SK-N-SH treated with all-trans-retinoic acid at 6 μM for 48 hours (cell line): ENCODE measurements around the gene TSKU.

Experiments
- ATAC-seq: fragments of 200-7000 bp; cut with Tn5 transposase; 3 replicates; pipeline ENCODE4 v1.9.1; 2020; ENCODE audit warnings: mild to moderate bottlenecking, moderate library complexity
- BACH2 ChIP-seq: fragments of 250-450 bp; sonication (Bioruptor Pico); IDR thresholded peaks from 2 replicates; pipeline ENCODE4 v1.9.0; 2021; ENCODE audit warnings: mild to moderate bottlenecking, borderline replicate concordance
- CREB5 ChIP-seq: fragments of 250-450 bp; sonication (Bioruptor Pico); IDR thresholded peaks from 2 replicates; pipeline ENCODE4 v1.5.1; 2020; ENCODE audit warnings: low read depth, mild to moderate bottlenecking, moderate library complexity
- CSDC2 ChIP-seq: fragments of 250-450 bp; sonication (Bioruptor Pico); IDR thresholded peaks from 2 replicates; pipeline ENCODE4 v1.5.0; 2020; ENCODE audit warnings: mild to moderate bottlenecking, moderate library complexity
- ESRRG ChIP-seq: fragments of 250-450 bp; sonication (Bioruptor Pico); IDR thresholded peaks from 2 replicates; pipeline ENCODE4 v1.6.1; 2021; ENCODE audit warnings: mild to moderate bottlenecking
- GLIS3 ChIP-seq: fragments of 250-450 bp; sonication (Bioruptor Pico); IDR thresholded peaks from 2 replicates; pipeline ENCODE4 v1.5.0; 2020; ENCODE audit warnings: mild to moderate bottlenecking, moderate library complexity
- ISL1 ChIP-seq: fragments of 250-450 bp; sonication (Bioruptor Pico); IDR thresholded peaks from 2 replicates; pipeline ENCODE4 v2.1.2; 2022; ENCODE audit warnings: mild to moderate bottlenecking, moderate library complexity
- OSR1 ChIP-seq: fragments of 250-450 bp; sonication (Bioruptor Pico); IDR thresholded peaks from 2 replicates; pipeline ENCODE4 v1.8.0; 2022; ENCODE audit warnings: moderate library complexity, mild to moderate bottlenecking, inconsistent platforms
- PATZ1 ChIP-seq: fragments of 250-450 bp; sonication (Bioruptor Pico); IDR thresholded peaks from 2 replicates; pipeline ENCODE4 v1.8.0; 2020; ENCODE audit warnings: mild to moderate bottlenecking, moderate library complexity, borderline replicate concordance
- POU6F1 ChIP-seq: fragments of 250-450 bp; sonication (Bioruptor Pico); IDR thresholded peaks from 2 replicates; pipeline ENCODE4 v1.8.0; 2021; ENCODE audit warnings: low read depth, mild to moderate bottlenecking, moderate library complexity, borderline replicate concordance
- PPARA ChIP-seq: fragments of 250-450 bp; sonication (Bioruptor Pico); IDR thresholded peaks from 2 replicates; pipeline ENCODE4 v1.5.0; 2020; ENCODE audit warnings: mild to moderate bottlenecking, borderline replicate concordance
- RARB ChIP-seq: fragments of 250-450 bp; sonication (Bioruptor Pico); IDR thresholded peaks from 2 replicates; pipeline ENCODE4 v1.8.0; 2021; ENCODE audit warnings: mild to moderate bottlenecking, moderate library complexity
- SNAI2 ChIP-seq: fragments of 250-450 bp; sonication (Bioruptor Pico); IDR thresholded peaks from 2 replicates; pipeline ENCODE4 v1.5.0; 2020; ENCODE audit warnings: mild to moderate bottlenecking, moderate library complexity
- TCF4 ChIP-seq: fragments of 250-450 bp; sonication (Bioruptor Pico); IDR thresholded peaks from 2 replicates; pipeline ENCODE4 v1.8.0; 2021; ENCODE audit warnings: mild to moderate bottlenecking, moderate library complexity, borderline replicate concordance
- TSHZ2 ChIP-seq: fragments of 250-450 bp; sonication (Bioruptor Pico); IDR thresholded peaks from 2 replicates; pipeline ENCODE4 v1.5.0; 2020; ENCODE audit warnings: mild to moderate bottlenecking, moderate library complexity
- ZC3H10 ChIP-seq: fragments of 250-450 bp; sonication (Bioruptor Pico); IDR thresholded peaks from 2 replicates; pipeline ENCODE4 v1.5.1; 2021; ENCODE audit warnings: mild to moderate bottlenecking, moderate library complexity
- ZFP3 ChIP-seq: fragments of 250-450 bp; sonication (Bioruptor Pico); IDR thresholded peaks from 2 replicates; pipeline ENCODE4 v1.5.0; 2020; ENCODE audit warnings: mild to moderate bottlenecking, moderate library complexity
- ZNF565 ChIP-seq: fragments of 450-650 bp; formaldehyde crosslinking; conservative IDR thresholded peaks from 2 replicates; pipeline ENCODE4 v1.5.0; 2020; ENCODE audit warnings: low read depth, mild to moderate bottlenecking, moderate library complexity
- ZNF70 ChIP-seq: fragments of 450-650 bp; formaldehyde crosslinking; IDR thresholded peaks from 2 replicates; pipeline ENCODE4 v1.5.0; 2020; ENCODE audit warnings: mild to moderate bottlenecking, moderate library complexity
- ZNF8 ChIP-seq: fragments of 450-650 bp; formaldehyde crosslinking; IDR thresholded peaks from 2 replicates; pipeline ENCODE4 v1.5.0; 2020; ENCODE audit warnings: mild to moderate bottlenecking, moderate library complexity

The TSKU gene

GRCh38 chr11:76803023-76803422 is 19.9 kb downstream of the TSKU start:
- TF ChIP-seq ZNF565 (CRISPR knock-in tag) (no peak), ESRRG (CRISPR knock-in tag) (no peak), PPARA (no peak), POU6F1 (CRISPR knock-in tag) (no peak), CSDC2 (CRISPR knock-in tag) (no peak), ZFP3 (CRISPR knock-in tag) (no peak), CREB5 (CRISPR knock-in tag) (no peak), TCF4 (CRISPR knock-in tag) (no peak), GLIS3 (CRISPR knock-in tag) (no peak), SNAI2 (CRISPR knock-in tag) (no peak)
- ATAC-seq, result no peak

GRCh38 chr11:76803811-76804600 is 20.9 kb downstream of the TSKU start:
- no peak for ATAC-seq
- TF ChIP-seq SNAI2 (CRISPR knock-in tag) (no peak), BACH2 (CRISPR knock-in tag) (no peak), RARB (CRISPR knock-in tag) (no peak), CREB5 (CRISPR knock-in tag) (no peak), TSHZ2 (CRISPR knock-in tag) (no peak), CSDC2 (CRISPR knock-in tag) (no peak), ISL1 (no peak)
- TF ChIP-seq, all 23 proteins: peak for 0

GRCh38 chr11:76805206-76805913 is 22.2 kb downstream of the TSKU start:
- no peak for ATAC-seq
- TF ChIP-seq POU6F1 (CRISPR knock-in tag) (no peak), ISL1 (no peak), PATZ1 (CRISPR knock-in tag) (no peak), BACH2 (CRISPR knock-in tag) (no peak), OSR1 (CRISPR knock-in tag) (no peak), ZNF70 (no peak), ZNF8 (no peak), ZFP3 (CRISPR knock-in tag) (no peak), CREB5 (CRISPR knock-in tag) (no peak), CSDC2 (CRISPR knock-in tag) (no peak), ESRRG (CRISPR knock-in tag) (no peak), PPARA (no peak), TSHZ2 (CRISPR knock-in tag) (no peak), ZC3H10 (CRISPR knock-in tag) (no peak), SNAI2 (CRISPR knock-in tag) (no peak)
